GM18909 (cell line): Measurements from ENCODE around the gene IZUMO1R.
"Not testable (repeated sequence)": the region's sequence is repeated elsewhere in the genome, so short reads cannot be mapped to it uniquely, and the experiment has no call there.

Source experiments
- ATAC-seq: cut with Tn5 transposase; IDR thresholded peaks from one replicate; pipeline ENCODE4 v1.9.1; 2021; ENCODE audit warnings: mild to moderate bottlenecking; ENCODE audit not compliant: unreplicated experiment, poor library complexity

The IZUMO1R gene

DNA sequence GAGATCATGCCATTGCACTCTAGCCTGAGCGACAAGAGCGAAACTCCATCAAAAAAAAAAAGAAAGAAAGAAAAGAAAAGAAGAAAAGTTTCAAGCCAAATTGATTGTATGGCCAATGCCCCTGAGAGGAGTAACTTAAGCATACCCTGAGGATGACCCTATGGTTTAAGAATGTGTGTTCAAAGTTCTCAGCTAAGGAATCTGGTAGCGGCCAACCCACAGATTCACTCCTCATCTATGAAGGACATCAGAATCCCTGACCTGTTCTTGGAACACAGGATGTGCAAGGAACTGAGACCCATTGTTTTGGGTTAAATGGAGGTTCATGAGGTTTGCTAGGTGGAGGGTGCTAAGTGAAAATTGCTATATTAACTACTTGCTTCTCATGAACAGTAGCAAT lies 18.1 kb downstream of the IZUMO1R start:
- no peak for ATAC-seq

- ATAC-seq: peak; percentile 90
Observed at GRCh38 chr11:94325681-94326080, 21.3 kb downstream of the IZUMO1R start.

- ATAC-seq: no peak
Observed at GRCh38 chr11:94326947-94327346, 22.6 kb downstream of the IZUMO1R start.

GRCh38 chr11:94328587-94329080 lies 24.3 kb downstream of the IZUMO1R start:
- no peak for ATAC-seq

DNA sequence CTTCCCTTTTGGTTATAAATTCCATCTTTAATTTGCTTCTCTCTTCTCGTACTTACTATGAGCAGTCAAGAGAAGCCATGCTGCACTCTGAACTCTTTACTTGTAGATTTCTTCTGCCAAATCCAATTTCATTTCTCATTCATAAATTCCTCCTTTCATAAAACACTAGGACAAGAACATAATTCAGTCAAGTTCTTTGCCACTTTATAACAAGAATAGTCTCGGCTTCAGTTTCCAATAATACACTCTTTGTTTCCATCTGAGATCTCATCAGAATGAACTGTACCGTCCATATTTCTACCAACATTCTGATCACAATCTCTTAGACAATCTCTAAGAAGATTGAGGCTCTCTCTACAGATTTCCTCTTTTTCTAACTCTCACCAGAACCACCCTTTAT lies 25.1 kb downstream of the IZUMO1R start:
- ATAC-seq: no peak

DNA sequence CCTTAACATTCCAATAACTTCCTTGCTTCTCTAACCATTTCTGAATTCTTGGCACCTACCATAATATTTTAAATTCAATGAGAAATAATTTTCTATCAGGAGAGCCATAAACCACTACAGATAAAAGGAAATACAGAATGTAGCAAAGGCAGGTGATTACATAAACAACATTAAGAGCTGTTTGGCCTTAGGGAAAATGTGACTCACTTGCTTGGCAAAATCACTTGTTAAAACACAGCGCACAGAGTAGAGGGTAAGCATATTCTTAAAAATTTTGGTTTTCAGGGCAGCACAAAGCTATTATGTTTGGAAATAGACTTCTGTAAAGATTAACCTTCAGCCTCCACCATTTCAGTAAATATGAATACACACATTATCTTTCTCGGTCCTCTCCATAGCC lies 26.4 kb downstream of the IZUMO1R start:
- no peak for ATAC-seq

DNA sequence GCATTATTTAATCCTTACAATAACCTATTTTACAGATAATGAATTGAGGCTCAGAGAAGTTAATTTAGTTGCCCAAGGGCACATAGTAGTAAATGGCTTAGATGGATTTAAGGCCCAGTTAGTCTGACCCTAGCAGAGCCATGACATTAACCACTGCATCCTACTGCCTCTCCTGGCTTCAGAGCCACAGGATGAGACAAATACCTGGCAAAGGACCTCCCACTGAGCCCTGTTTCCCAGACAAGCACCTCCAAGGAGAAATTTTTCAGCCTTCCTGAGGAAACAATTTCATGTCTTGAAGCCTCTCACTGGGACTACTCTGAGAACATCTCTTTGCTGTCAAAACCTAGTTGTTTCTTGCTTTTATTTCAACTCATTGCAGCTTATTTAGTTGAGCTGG lies 28.4 kb downstream of the IZUMO1R start:
- ATAC-seq: no peak

DNA sequence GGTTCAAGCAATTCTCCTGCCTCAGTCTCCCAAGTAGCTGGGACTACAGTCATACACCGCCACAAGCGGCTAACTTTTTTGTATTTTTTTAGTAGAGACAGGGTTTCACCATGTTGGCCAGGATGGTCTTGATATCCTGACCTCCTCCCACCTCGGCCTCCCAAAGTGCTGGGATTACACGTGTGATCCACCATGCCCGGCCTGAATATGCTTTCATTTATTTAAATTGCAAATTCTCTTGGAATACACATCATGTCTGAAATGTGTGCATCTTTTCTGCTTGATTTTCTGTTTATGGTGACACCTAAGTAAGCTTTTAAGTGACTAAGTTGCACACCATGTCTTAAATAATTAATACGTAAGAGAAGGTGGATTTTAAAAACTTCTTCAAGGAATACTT lies 31.7 kb downstream of the IZUMO1R start:
- no peak for ATAC-seq

DNA sequence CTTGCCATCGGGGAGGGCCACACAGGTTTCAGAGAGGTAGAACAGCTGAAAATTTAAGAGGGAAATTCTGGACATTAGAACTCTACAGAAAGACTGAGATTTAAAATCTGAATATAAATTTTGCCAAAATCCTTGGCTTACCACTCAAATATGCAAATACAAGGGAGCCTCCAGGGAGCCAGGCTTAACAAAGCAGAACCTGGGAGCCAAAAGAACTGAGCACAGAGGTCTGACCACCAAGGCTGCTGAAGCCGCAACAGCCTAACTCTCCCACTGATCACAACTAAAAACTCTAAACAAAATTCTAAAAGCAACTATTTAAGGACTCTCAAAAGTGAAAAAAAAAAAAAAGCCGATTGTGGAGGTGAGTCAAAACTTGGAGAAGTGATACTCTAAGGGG lies 34.3 kb downstream of the IZUMO1R start:
- no peak for ATAC-seq

- no peak for ATAC-seq
Observed at GRCh38 chr11:94342250-94342649, 37.9 kb downstream of the IZUMO1R start.

DNA sequence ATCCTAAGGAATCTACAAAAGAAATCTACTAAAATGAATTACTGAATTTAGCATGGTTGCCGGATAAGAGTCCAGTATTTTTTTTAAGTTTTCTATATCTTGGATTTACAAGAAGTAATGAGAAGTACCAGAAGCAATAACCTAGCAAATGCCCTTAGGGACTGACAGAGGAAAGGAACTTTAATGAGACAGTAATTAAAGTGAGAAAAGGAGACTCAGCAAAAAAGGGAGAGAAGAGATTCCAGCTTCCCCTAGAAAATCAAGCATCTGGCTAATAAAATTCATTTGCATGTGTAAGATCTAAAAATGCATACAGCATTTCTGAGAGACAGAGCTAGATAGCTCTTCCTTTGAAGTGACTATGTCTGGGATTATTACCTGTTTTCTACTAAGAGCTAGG lies 39.1 kb downstream of the IZUMO1R start:
- no peak for ATAC-seq

- ATAC-seq: not testable (repeated sequence)
Observed at GRCh38 chr11:94346311-94346710, 41.9 kb downstream of the IZUMO1R start.

DNA sequence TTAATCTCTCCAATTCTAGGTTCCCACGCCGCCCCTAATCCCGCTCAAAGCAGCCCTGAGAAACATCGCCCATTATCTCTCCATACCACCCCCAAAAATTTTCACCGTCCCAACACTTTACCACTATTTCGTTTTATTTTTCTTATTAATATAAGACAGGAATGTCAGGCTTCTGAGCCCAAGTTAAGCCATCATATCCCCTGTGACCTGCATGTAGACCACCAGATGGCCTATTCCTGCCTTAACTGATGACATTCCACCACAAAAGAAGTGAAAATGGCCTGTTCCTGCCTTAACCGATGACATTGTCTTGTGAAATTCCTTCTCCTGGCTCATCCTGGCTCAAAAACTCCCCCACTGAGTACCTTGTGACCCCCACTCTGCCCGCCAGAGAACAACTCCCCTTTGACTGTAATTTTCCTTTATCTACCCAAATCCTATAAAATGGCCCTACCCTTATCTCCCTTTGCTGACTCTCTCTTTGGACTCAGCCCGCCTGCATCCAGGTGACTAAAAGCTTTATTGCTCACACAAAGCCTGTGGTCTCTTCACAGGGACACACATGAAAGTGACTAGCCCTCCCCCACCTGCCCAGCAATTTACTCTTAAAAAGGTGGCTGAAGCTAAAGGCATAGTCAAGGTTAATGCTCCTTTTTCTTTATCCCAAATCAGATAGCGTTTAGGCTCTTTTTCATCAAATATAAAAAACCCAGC lies 46.6 kb downstream of the IZUMO1R start:
- not testable (repeated sequence) for ATAC-seq
